SK-N-SH treated with all-trans-retinoic acid at 6 μM for 48 hours (cell line): ENCODE measurements around the gene TREH.

Experiments
- ATAC-seq: fragments of 200-7000 bp; cut with Tn5 transposase; 3 replicates; pipeline ENCODE4 v1.9.1; 2020; ENCODE audit warnings: mild to moderate bottlenecking, moderate library complexity
- ARNTL ChIP-seq: fragments of 450-650 bp; formaldehyde crosslinking; IDR thresholded peaks from 2 replicates; pipeline ENCODE4 v1.5.0; 2020; ENCODE audit warnings: low read depth, mild to moderate bottlenecking, moderate library complexity, borderline replicate concordance
- CREB5 ChIP-seq: fragments of 250-450 bp; sonication (Bioruptor Pico); IDR thresholded peaks from 2 replicates; pipeline ENCODE4 v1.5.1; 2020; ENCODE audit warnings: low read depth, mild to moderate bottlenecking, moderate library complexity
- CSDC2 ChIP-seq: fragments of 250-450 bp; sonication (Bioruptor Pico); IDR thresholded peaks from 2 replicates; pipeline ENCODE4 v1.5.0; 2020; ENCODE audit warnings: mild to moderate bottlenecking, moderate library complexity
- CSRNP3 ChIP-seq: fragments of 250-450 bp; sonication (Bioruptor Pico); IDR thresholded peaks from 2 replicates; pipeline ENCODE4 v1.5.1; 2021; ENCODE audit warnings: mild to moderate bottlenecking, moderate library complexity
- ESRRG ChIP-seq: fragments of 250-450 bp; sonication (Bioruptor Pico); IDR thresholded peaks from 2 replicates; pipeline ENCODE4 v1.6.1; 2021; ENCODE audit warnings: mild to moderate bottlenecking
- GLIS3 ChIP-seq: fragments of 250-450 bp; sonication (Bioruptor Pico); IDR thresholded peaks from 2 replicates; pipeline ENCODE4 v1.5.0; 2020; ENCODE audit warnings: mild to moderate bottlenecking, moderate library complexity
- OSR1 ChIP-seq: fragments of 250-450 bp; sonication (Bioruptor Pico); IDR thresholded peaks from 2 replicates; pipeline ENCODE4 v1.8.0; 2022; ENCODE audit warnings: moderate library complexity, mild to moderate bottlenecking, inconsistent platforms
- PATZ1 ChIP-seq: fragments of 250-450 bp; sonication (Bioruptor Pico); IDR thresholded peaks from 2 replicates; pipeline ENCODE4 v1.8.0; 2020; ENCODE audit warnings: mild to moderate bottlenecking, moderate library complexity, borderline replicate concordance
- POU6F1 ChIP-seq: fragments of 250-450 bp; sonication (Bioruptor Pico); IDR thresholded peaks from 2 replicates; pipeline ENCODE4 v1.8.0; 2021; ENCODE audit warnings: low read depth, mild to moderate bottlenecking, moderate library complexity, borderline replicate concordance
- PPARA ChIP-seq: fragments of 250-450 bp; sonication (Bioruptor Pico); IDR thresholded peaks from 2 replicates; pipeline ENCODE4 v1.5.0; 2020; ENCODE audit warnings: mild to moderate bottlenecking, borderline replicate concordance
- RARB ChIP-seq: fragments of 250-450 bp; sonication (Bioruptor Pico); IDR thresholded peaks from 2 replicates; pipeline ENCODE4 v1.8.0; 2021; ENCODE audit warnings: mild to moderate bottlenecking, moderate library complexity
- SNAI2 ChIP-seq: fragments of 250-450 bp; sonication (Bioruptor Pico); IDR thresholded peaks from 2 replicates; pipeline ENCODE4 v1.5.0; 2020; ENCODE audit warnings: mild to moderate bottlenecking, moderate library complexity
- TCF4 ChIP-seq: fragments of 250-450 bp; sonication (Bioruptor Pico); IDR thresholded peaks from 2 replicates; pipeline ENCODE4 v1.8.0; 2021; ENCODE audit warnings: mild to moderate bottlenecking, moderate library complexity, borderline replicate concordance
- TOX ChIP-seq: fragments of 250-450 bp; sonication (Bioruptor Pico); IDR thresholded peaks from 2 replicates; pipeline ENCODE4 v1.8.0; 2021; ENCODE audit warnings: mild to moderate bottlenecking, moderate library complexity, borderline replicate concordance
- TSHZ2 ChIP-seq: fragments of 250-450 bp; sonication (Bioruptor Pico); IDR thresholded peaks from 2 replicates; pipeline ENCODE4 v1.5.0; 2020; ENCODE audit warnings: mild to moderate bottlenecking, moderate library complexity
- ZFP3 ChIP-seq: fragments of 250-450 bp; sonication (Bioruptor Pico); IDR thresholded peaks from 2 replicates; pipeline ENCODE4 v1.5.0; 2020; ENCODE audit warnings: mild to moderate bottlenecking, moderate library complexity
- ZFP30 ChIP-seq: fragments of 450-650 bp; formaldehyde crosslinking; IDR thresholded peaks from 2 replicates; pipeline ENCODE4 v1.5.0; 2022; ENCODE audit warnings: mild to moderate bottlenecking, moderate library complexity
- ZNF565 ChIP-seq: fragments of 450-650 bp; formaldehyde crosslinking; conservative IDR thresholded peaks from 2 replicates; pipeline ENCODE4 v1.5.0; 2020; ENCODE audit warnings: low read depth, mild to moderate bottlenecking, moderate library complexity
- ZNF70 ChIP-seq: fragments of 450-650 bp; formaldehyde crosslinking; IDR thresholded peaks from 2 replicates; pipeline ENCODE4 v1.5.0; 2020; ENCODE audit warnings: mild to moderate bottlenecking, moderate library complexity
- ZNF8 ChIP-seq: fragments of 450-650 bp; formaldehyde crosslinking; IDR thresholded peaks from 2 replicates; pipeline ENCODE4 v1.5.0; 2020; ENCODE audit warnings: mild to moderate bottlenecking, moderate library complexity

The TREH gene

GRCh38 chr11:118625036-118625690, 54.3 kb downstream of the TREH start (continued):
- TF ChIP-seq TOX (CRISPR knock-in tag), result no peak
- TF ChIP-seq PPARA, result no peak

GRCh38 chr11:118623269-118623655, 56.2 kb downstream of the TREH start:
- ATAC-seq, result no peak
- TF ChIP-seq GLIS3, result no peak
- no peak for TF ChIP-seq ZNF70 (CRISPR knock-in tag)
- TF ChIP-seq ZFP3 (CRISPR knock-in tag), result no peak
- TF ChIP-seq RARB (CRISPR knock-in tag), result no peak
- TF ChIP-seq TSHZ2 (CRISPR knock-in tag), result no peak

GRCh38 chr11:118622376-118623268, 56.8 kb downstream of the TREH start:
- ATAC-seq, result peak; percentile 61

More at GRCh38 chr11:118622376-118623268, 56.8 kb downstream of the TREH start:
- no peak for TF ChIP-seq ZFP3 (CRISPR knock-in tag)
- TF ChIP-seq RARB (CRISPR knock-in tag), result no peak
- TF ChIP-seq TCF4 (CRISPR knock-in tag), result no peak
- TF ChIP-seq ZNF8 (CRISPR knock-in tag), result no peak
- no peak for TF ChIP-seq ESRRG
- TF ChIP-seq ZFP30 (CRISPR knock-in tag), result no peak
- no peak for TF ChIP-seq CSDC2 (CRISPR knock-in tag)
- no peak for TF ChIP-seq CREB5 (CRISPR knock-in tag)
- TF ChIP-seq PATZ1 (CRISPR knock-in tag), result no peak
- no peak for TF ChIP-seq TSHZ2 (CRISPR knock-in tag)
- no peak for TF ChIP-seq TOX (CRISPR knock-in tag)
- no peak for TF ChIP-seq CSRNP3 (CRISPR knock-in tag)
- TF ChIP-seq OSR1 (CRISPR knock-in tag), result no peak
- TF ChIP-seq ARNTL (CRISPR knock-in tag), result no peak
- no peak for TF ChIP-seq SNAI2
- no peak for TF ChIP-seq POU6F1 (CRISPR knock-in tag)
- TF ChIP-seq ZNF565 (CRISPR knock-in tag), result no peak
- TF ChIP-seq GLIS3, result no peak
